ENCODE data around the gene LDB2.

Gene LDB2

DNA sequence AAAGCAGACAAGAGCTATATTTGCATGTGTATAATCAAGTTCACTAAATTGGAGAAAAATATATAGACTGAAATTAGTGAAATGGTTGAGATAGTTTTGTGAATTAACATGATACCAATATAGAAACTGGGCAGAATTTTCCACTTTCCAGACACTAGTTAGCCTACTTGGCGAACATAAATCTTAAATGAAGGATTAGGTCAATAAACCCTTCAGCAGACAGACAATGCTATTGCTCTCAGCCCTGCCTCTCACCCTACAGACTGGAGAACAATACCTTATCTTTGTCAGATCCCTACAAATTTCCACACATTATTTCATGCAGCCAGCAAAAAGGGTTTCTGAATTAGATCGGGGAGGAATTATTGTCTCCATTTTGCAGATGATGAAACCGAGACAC, 435.8 kb downstream of the LDB2 start:
- DNase-seq, result no peak

GRCh38 chr4:16461362-16461761, 437.1 kb downstream of the LDB2 start:
- no peak for DNase-seq

GRCh38 chr4:16457944-16458343, 440.5 kb downstream of the LDB2 start:
- no peak for DNase-seq
